Keratinocyte (primary cell): Measurements from ENCODE around the gene TNFAIP2. TPM values are rescaled to one million over a fixed set of nuclear protein-coding genes. Genes with fewer than 3 reads are reported as not detected.
"Not testable (repeated sequence)": the region's sequence is repeated elsewhere in the genome, so short reads cannot be mapped to it uniquely, and the experiment has no call there.

Experiments used
- DNase-seq: peaks from one replicate; pipeline ENCODE4 v3.0.0-alpha.2; 2011; ENCODE audit warnings: low read depth, missing footprints, low spot score
- FAIRE-seq: peaks from 2 replicates; lab custom pipeline; 2011; peaks lifted over from hg19 to GRCh38; lab: Jason Lieb, UNC
- H2AFZ ChIP-seq: 2 replicates; pipeline ENCODE4 v1.6.0; 2012; ENCODE audit warnings: low read length, control low read depth, inconsistent platforms; ENCODE audit not compliant: control insufficient read depth
- H3K27ac ChIP-seq: 2 replicates; pipeline ENCODE4 v1.5.1; 2011; ENCODE audit warnings: low read length; ENCODE audit not compliant: control insufficient read depth, insufficient read depth
- H3K27me3 ChIP-seq: 3 replicates; pipeline ENCODE4 v1.6.0; 2011; ENCODE audit warnings: low read length; ENCODE audit not compliant: control insufficient read depth, insufficient read depth; ENCODE audit errors: extremely low read depth
- H3K36me3 ChIP-seq, 2 experiments: 2 replicates in 1 of 2; 3 replicates in 1 of 2; pipeline ENCODE4 v1.5.1; 2011; ENCODE audit warnings: low read length in 2 of 2, mild to moderate bottlenecking in 1 of 2; ENCODE audit not compliant: control insufficient read depth in 2 of 2, insufficient read depth in 2 of 2; ENCODE audit errors: extremely low read depth in 1 of 2
- H3K4me1 ChIP-seq: 3 replicates; pipeline ENCODE4 v1.5.1; 2011; ENCODE audit warnings: low read length; ENCODE audit not compliant: control insufficient read depth, insufficient read depth; ENCODE audit errors: extremely low read depth
- H3K4me2 ChIP-seq: 3 replicates; pipeline ENCODE4 v1.6.0; 2011; ENCODE audit warnings: low read depth, low read length; ENCODE audit not compliant: control insufficient read depth, insufficient read depth; ENCODE audit errors: extremely low read depth
- H3K4me3 ChIP-seq, 3 experiments: fragments of 200-600 bp in 1 of 3; sonication (generic) in 1 of 3; 2 replicates in 2 of 3; 3 replicates in 1 of 3; pipeline ENCODE4 v1.5.1; 2011 to 2016; ENCODE audit warnings: low read length in 3 of 3, mild to moderate bottlenecking in 3 of 3, control low read depth in 2 of 3, inconsistent platforms in 1 of 3, low read depth in 1 of 3, mixed read lengths in 1 of 3, mixed run types in 1 of 3, moderate library complexity in 1 of 3; ENCODE audit not compliant: control insufficient read depth in 2 of 3, insufficient read depth in 2 of 3; ENCODE audit errors: extremely low read depth in 1 of 3
- H3K79me2 ChIP-seq: 2 replicates; pipeline ENCODE4 v1.6.0; 2012; ENCODE audit warnings: low read length; ENCODE audit not compliant: control insufficient read depth, insufficient read depth
- H3K9ac ChIP-seq: 3 replicates; pipeline ENCODE4 v1.6.0; 2011; ENCODE audit warnings: low read length; ENCODE audit not compliant: control insufficient read depth, insufficient read depth; ENCODE audit errors: extremely low read depth
- H3K9me1 ChIP-seq: 3 replicates; pipeline ENCODE4 v1.6.0; 2011; ENCODE audit warnings: low read length; ENCODE audit not compliant: control insufficient read depth, insufficient read depth; ENCODE audit errors: extremely low read depth
- H3K9me3 ChIP-seq: 2 replicates; pipeline ENCODE4 v1.5.1; 2012; ENCODE audit warnings: low read depth, low read length; ENCODE audit not compliant: control insufficient read depth
- H4K20me1 ChIP-seq: 3 replicates; pipeline ENCODE4 v1.6.0; 2011; ENCODE audit warnings: low read length; ENCODE audit not compliant: control insufficient read depth, insufficient read depth; ENCODE audit errors: extremely low read depth
- EZH2 ChIP-seq: IDR thresholded peaks from one replicate; pipeline ENCODE4 v1.6.1; 2012; ENCODE audit warnings: inconsistent platforms, mild to moderate bottlenecking, low read length, moderate library complexity
- dilution Hi-C: fragments of 300-500 bp; cut with MboI; formaldehyde crosslinking; loops from one replicate; pipeline ENCODE4 v1.7.0; 2020; ENCODE audit warnings: low sequenced_read_pairs; ENCODE audit not compliant: extremely low pct_ligation_motif_present
- polyA plus RNA-seq, 5 experiments: library from polyadenylated mRNA; depleted of rRNA in 3 of 5; stranded (reverse) in 3 of 5; stranded (forward) in 1 of 5; unstranded in 1 of 5; fragments of >200 nt; gene quantifications; 1 replicate in 1 of 5; 2 replicates in 3 of 5; 3 replicates in 1 of 5; pipeline versions ENCODE4 v1.2.1 to v1.2.3, GENCODE V29; 2011 to 2012; ENCODE audit warnings: missing spikeins in 2 of 5, low read depth in 1 of 5, low replicate concordance in 1 of 5
- TF ChIP-seq, protein P1 (sequence below), 3 experiments: IDR thresholded peaks in 1 of 3; conservative IDR thresholded peaks in 1 of 3; optimal IDR thresholded peaks in 1 of 3; 2 replicates in 2 of 3; 3 replicates in 1 of 3; pipeline versions ENCODE3 to v1.5.1; 2011; ENCODE audit warnings: low read length in 3 of 3, mild to moderate bottlenecking in 3 of 3, moderate library complexity in 2 of 3, control low read depth in 1 of 3, inconsistent platforms in 1 of 3; ENCODE audit not compliant: insufficient read depth in 2 of 3; ENCODE audit errors: extremely low read depth in 1 of 3

TNFAIP2 gene
- polyA plus RNA-seq, 1 donor (not counting 4 experiments of a cell fraction or from before 2014, with no cell fraction given), result 0.71 TPM

GRCh38 chr14:103151270-103151945 is 28.1 kb downstream of the TNFAIP2 start:
- FAIRE-seq (no peak), DNase-seq (no peak)
- H3K4me2 ChIP-seq, result no peak overlapping the region
- no peaks in the 10 kb centered on the region for H3K4me1 ChIP-seq
- no peaks in the 10 kb centered on the region for H3K9me3 ChIP-seq
- no peaks in the 10 kb centered on the region for H4K20me1 ChIP-seq
- H3K79me2 ChIP-seq, result no peaks in the 10 kb centered on the region
- dilution Hi-C loops, result no loop called here
- no peaks in the 10 kb centered on the region for H3K9me1 ChIP-seq
- no peak overlapping the region for H2AFZ ChIP-seq
- H3K4me3 ChIP-seq, result no peak overlapping the region
- H3K27me3 ChIP-seq, result peaks cover 4% of the 10 kb centered on the region
- H3K36me3 ChIP-seq, result no peaks in the 10 kb centered on the region
- H3K9ac ChIP-seq, result no peak overlapping the region
- H3K27ac ChIP-seq, result no peak overlapping the region
- TF ChIP-seq, protein P1, sequence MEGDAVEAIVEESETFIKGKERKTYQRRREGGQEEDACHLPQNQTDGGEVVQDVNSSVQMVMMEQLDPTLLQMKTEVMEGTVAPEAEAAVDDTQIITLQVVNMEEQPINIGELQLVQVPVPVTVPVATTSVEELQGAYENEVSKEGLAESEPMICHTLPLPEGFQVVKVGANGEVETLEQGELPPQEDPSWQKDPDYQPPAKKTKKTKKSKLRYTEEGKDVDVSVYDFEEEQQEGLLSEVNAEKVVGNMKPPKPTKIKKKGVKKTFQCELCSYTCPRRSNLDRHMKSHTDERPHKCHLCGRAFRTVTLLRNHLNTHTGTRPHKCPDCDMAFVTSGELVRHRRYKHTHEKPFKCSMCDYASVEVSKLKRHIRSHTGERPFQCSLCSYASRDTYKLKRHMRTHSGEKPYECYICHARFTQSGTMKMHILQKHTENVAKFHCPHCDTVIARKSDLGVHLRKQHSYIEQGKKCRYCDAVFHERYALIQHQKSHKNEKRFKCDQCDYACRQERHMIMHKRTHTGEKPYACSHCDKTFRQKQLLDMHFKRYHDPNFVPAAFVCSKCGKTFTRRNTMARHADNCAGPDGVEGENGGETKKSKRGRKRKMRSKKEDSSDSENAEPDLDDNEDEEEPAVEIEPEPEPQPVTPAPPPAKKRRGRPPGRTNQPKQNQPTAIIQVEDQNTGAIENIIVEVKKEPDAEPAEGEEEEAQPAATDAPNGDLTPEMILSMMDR (optimal IDR thresholded peaks at IDR 0.05 in 1 of 3, IDR thresholded peaks at IDR 0.05 in 1 of 3, conservative IDR thresholded peaks at IDR 0.05 in 1 of 3; ENCODE audit: extremely low read depth in 1 of 3, insufficient read depth in 2 of 3, low read length in 3 of 3), result no peak
- TF ChIP-seq EZH2, result no peak

GRCh38 chr14:103155010-103155409 is 31.7 kb downstream of the TNFAIP2 start:
- H3K27ac ChIP-seq, result no peak overlapping the region
- TF ChIP-seq EZH2, result no peak
- H3K4me1 ChIP-seq, result no peaks in the 10 kb centered on the region
- DNase-seq, result no peak
- no peak overlapping the region for H3K4me2 ChIP-seq
- dilution Hi-C loops, result no loop called here
- H3K79me2 ChIP-seq, result no peaks in the 10 kb centered on the region
- H4K20me1 ChIP-seq, result no peaks in the 10 kb centered on the region
- no peaks in the 10 kb centered on the region for H3K9me1 ChIP-seq
- no peaks in the 10 kb centered on the region for H3K9me3 ChIP-seq
- H2AFZ ChIP-seq, result no peak overlapping the region
- peaks cover 18% of the 10 kb centered on the region for H3K27me3 ChIP-seq
- no peaks in the 10 kb centered on the region for H3K36me3 ChIP-seq
- no peak for FAIRE-seq
- H3K4me3 ChIP-seq, result no peak overlapping the region
- no peak overlapping the region for H3K9ac ChIP-seq

- FAIRE-seq, H3K4me3 ChIP-seq, H3K36me3 ChIP-seq, DNase-seq, H3K9ac ChIP-seq, H3K9me3 ChIP-seq, H3K4me1 ChIP-seq, H4K20me1 ChIP-seq, H3K27ac ChIP-seq, H2AFZ ChIP-seq, H3K79me2 ChIP-seq, H3K4me2 ChIP-seq, dilution Hi-C loops, H3K9me1 ChIP-seq: not testable (repeated sequence)
- H3K27me3 ChIP-seq, result peaks cover 22% of the 10 kb centered on the region
Measured at GRCh38 chr14:103155416-103155815, 32.2 kb downstream of the TNFAIP2 start.
